B cell (primary cell): ENCODE data around the gene RASA3. TPM values are rescaled to one million over a fixed set of nuclear protein-coding genes. Genes with fewer than 3 reads are reported as not detected.

Experiments used
- ATAC-seq: fragments of 200-7000 bp; cut with Tn5 transposase; one replicate; pipeline ENCODE4 v1.10.0; 2021; ENCODE audit warnings: low read depth, mild to moderate bottlenecking, moderate number of reproducible peaks, moderate library complexity
- CTCF ChIA-PET: fragments of 350-600 bp; sonication (Branson Sonifier 250); formaldehyde crosslinking; loops from one replicate; lab custom pipeline; 2021; ENCODE audit warnings: antibody characterized with exemption, inconsistent platforms; lab: Charles Lee
- POLR2A ChIA-PET: fragments of 350-600 bp; sonication (Branson Sonifier 250); formaldehyde crosslinking; loops from one replicate; lab custom pipeline; 2021; ENCODE audit warnings: antibody characterized with exemption; lab: Charles Lee
- DNase-seq: peaks from one replicate; pipeline ENCODE4 v3.0.0; 2013
- H2AFZ ChIP-seq: 2 replicates; pipeline ENCODE4 v1.6.1; 2012; ENCODE audit warnings: mild to moderate bottlenecking, low read depth, low read length; ENCODE audit not compliant: insufficient read depth, poor library complexity, severe bottlenecking
- H3K27ac ChIP-seq, 2 donors: 1 replicate in 1 of 2; 2 replicates in 1 of 2; pipeline ENCODE4 v1.5.1; 2012 to 2013; ENCODE audit warnings: low read length in 2 of 2, mild to moderate bottlenecking in 2 of 2, moderate library complexity in 1 of 2
- H3K27me3 ChIP-seq, 4 experiments: fragments of 200-600 bp in 1 of 4; sonication (generic) in 1 of 4; replicated peaks in 1 of 4; 1 replicate in 2 of 4; 2 replicates in 2 of 4; pipeline versions ENCODE4 v1.6.1 to v1.7.0; 2013 to 2016; ENCODE audit warnings: low read length in 3 of 4, mild to moderate bottlenecking in 2 of 4, mixed read lengths in 1 of 4, moderate library complexity in 1 of 4; ENCODE audit not compliant: insufficient read depth in 4 of 4, control insufficient read depth in 3 of 4; ENCODE audit errors: control extremely low read depth in 1 of 4
- H3K36me3 ChIP-seq, 2 experiments: replicated peaks in 1 of 2; 1 replicate in 1 of 2; 2 replicates in 1 of 2; pipeline versions ENCODE4 v1.6.1 to v1.7.1; 2013; ENCODE audit warnings: low read length in 1 of 2; ENCODE audit not compliant: insufficient read depth in 2 of 2, control insufficient read depth in 1 of 2; ENCODE audit errors: control extremely low read depth in 1 of 2, extremely low read depth in 1 of 2
- H3K4me1 ChIP-seq, 2 donors: fragments of 200-600 bp in 1 of 2; sonication (generic) in 1 of 2; 1 replicate in 1 of 2; 2 replicates in 1 of 2; pipeline versions ENCODE4 v1.5.1 to v1.6.1; 2013 to 2017; ENCODE audit warnings: low read length in 2 of 2; ENCODE audit not compliant: control insufficient read depth in 2 of 2, insufficient read depth in 2 of 2
- H3K4me2 ChIP-seq: replicated peaks from 2 replicates; pipeline ENCODE3; 2012; ENCODE audit warnings: mild to moderate bottlenecking, low read depth, low read length; ENCODE audit not compliant: poor library complexity, severe bottlenecking
- H3K4me3 ChIP-seq, 5 experiments: fragments of 200-600 bp in 1 of 5; sonication (generic) in 1 of 5; 1 replicate in 3 of 5; 2 replicates in 2 of 5; pipeline versions ENCODE4 v1.5.1 to v1.7.0; 2011 to 2016; ENCODE audit warnings: low read length in 4 of 5, mild to moderate bottlenecking in 4 of 5, low read depth in 2 of 5, control low read depth in 1 of 5, moderate library complexity in 1 of 5; ENCODE audit not compliant: insufficient read depth in 1 of 5; ENCODE audit errors: control extremely low read depth in 1 of 5, extremely low read depth in 1 of 5
- H3K79me2 ChIP-seq: fragments of 200-600 bp; sonication (generic); one replicate; pipeline ENCODE4 v1.6.0; 2016; ENCODE audit warnings: low read length; ENCODE audit not compliant: control insufficient read depth, insufficient read depth
- H3K9ac ChIP-seq: fragments of 200-600 bp; sonication (generic); 2 replicates; pipeline ENCODE4 v1.6.1; 2017; ENCODE audit warnings: mild to moderate bottlenecking, low read length, moderate library complexity
- H3K9me3 ChIP-seq, 3 donors: one replicate each; pipeline versions ENCODE4 v1.6.1 to v1.7.1; 2013; ENCODE audit warnings: low read length in 2 of 3; ENCODE audit not compliant: control insufficient read depth in 2 of 3, insufficient read depth in 1 of 3; ENCODE audit errors: control extremely low read depth in 1 of 3
- H4K20me1 ChIP-seq: 2 replicates; pipeline ENCODE4 v1.6.0; 2012; ENCODE audit warnings: mild to moderate bottlenecking, low read length; ENCODE audit not compliant: insufficient read depth, control insufficient read depth, poor library complexity, severe bottlenecking
- H3K27ac Mint-ChIP-seq: one replicate; pipeline ENCODE4 v1.8.0; 2021; ENCODE audit warnings: mixed read lengths
- H3K27me3 Mint-ChIP-seq: one replicate; pipeline ENCODE4 v1.8.0; 2021; ENCODE audit warnings: mixed read lengths
- H3K4me1 Mint-ChIP-seq: one replicate; pipeline ENCODE4 v1.8.0; 2021; ENCODE audit warnings: mixed read lengths
- H3K4me3 Mint-ChIP-seq: one replicate; pipeline ENCODE4 v1.8.0; 2021; ENCODE audit warnings: mixed read lengths
- H3K9me3 Mint-ChIP-seq: one replicate; pipeline ENCODE4 v1.8.0; 2022; ENCODE audit warnings: mixed read lengths; ENCODE audit not compliant: insufficient read depth
- EZH2 ChIP-seq: IDR thresholded peaks from 2 replicates; pipeline ENCODE4 v1.6.1; 2012; ENCODE audit warnings: borderline replicate concordance, low read depth, mild to moderate bottlenecking, moderate library complexity, low read length; ENCODE audit not compliant: insufficient read depth, poor library complexity, severe bottlenecking
- WGBS: methylation state at CpG from one replicate; pipeline ENCODE4 v1.1.5; 2013; ENCODE audit warnings: missing lambda C conversion rate; ENCODE audit not compliant: insufficient coverage; 5-methylcytosine and 5-hydroxymethylcytosine counted together
- intact Hi-C: fragments of 100-400 bp; cut with micrococcal nuclease; formaldehyde crosslinking; loops from one replicate; pipeline ENCODE4 v1.10.0; 2022
- polyA plus RNA-seq: library from polyadenylated mRNA; depleted of rRNA; stranded (reverse); fragments of >200 nt; gene quantifications from 2 replicates; pipeline ENCODE4 v1.2.3, GENCODE V29; 2012
- total RNA-seq, 2 donors: library from RNA; stranded (reverse); fragments of 120-200 nt in 1 of 2; gene quantifications; 1 replicate in 1 of 2; 2 replicates in 1 of 2; pipeline versions ENCODE4 v1.2.3 to v1.2.4, GENCODE V29; 2013 to 2022
- TF ChIP-seq, protein P1 (sequence below): fragments of 200-600 bp; IDR thresholded peaks from one replicate; pipeline ENCODE4 v1.8.0; 2022; ENCODE audit warnings: antibody characterized with exemption, mild to moderate bottlenecking

The RASA3 gene
- total and polyA plus RNA-seq, 2 donors (not counting 1 experiment from before 2014, with no cell fraction given): 54.2 to 87.4 TPM

DNA sequence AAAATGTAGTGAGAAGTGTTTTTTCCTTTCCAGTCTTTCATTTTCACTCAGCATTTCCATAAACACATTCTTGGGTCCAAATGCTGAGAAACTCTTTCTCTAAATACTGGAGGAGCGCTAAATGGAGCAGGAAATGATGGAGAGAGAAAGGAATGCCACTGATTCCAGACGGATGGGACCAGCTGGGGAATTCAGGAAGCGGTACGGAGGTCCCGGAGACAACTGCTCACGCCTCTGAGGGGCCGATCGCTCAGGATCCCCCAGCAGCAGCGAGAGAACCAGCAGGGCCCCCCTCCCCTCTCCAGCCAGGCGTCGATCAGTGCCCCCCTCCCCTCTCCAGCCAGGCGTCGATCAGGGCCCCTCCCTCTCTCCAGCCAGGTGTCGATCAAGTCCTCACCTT lies 13.2 kb downstream of the RASA3 start:
- H3K9me3 Mint-ChIP-seq: no peaks in the 10 kb centered on the region
- no peak overlapping the region for H3K4me3 Mint-ChIP-seq
- DNase-seq: no peak
- Histone ChIP-seq H3K9me3 (no peaks in the 10 kb centered on the region), H2AFZ (no peak overlapping the region), H4K20me1 (peaks cover 92% of the 10 kb centered on the region), H3K4me1 (peaks cover 21 to 51% of the 10 kb centered on the region in 2 donors), H3K9ac (no peak overlapping the region), H3K27ac (peak overlapping the region; percentile 5 to 33), H3K79me2 (peaks cover 80% of the 10 kb centered on the region), H3K36me3 (peaks cover 0 to 14% of the 10 kb centered on the region in 2 experiments), H3K4me2 (peak overlapping the region; percentile 48), H3K27me3 (no peaks in the 10 kb centered on the region), H3K4me3 (no peak overlapping the region)
- peaks cover 54% of the 10 kb centered on the region for H3K4me1 Mint-ChIP-seq
- WGBS: 36% methylated on average over 5 of the region's 14 CpGs
- H3K27me3 Mint-ChIP-seq: no peaks in the 10 kb centered on the region
- intact Hi-C loops: no loop called here
- no peak for ATAC-seq
- POLR2A ChIA-PET: interaction anchor here (0.6 kb wide), 1 partner anchor 8 kb away, joined by 3 read pairs; no protein-coding TSS in a partner anchor
- H3K27ac Mint-ChIP-seq: peak overlapping the region; percentile 48
- TF ChIP-seq EZH2: no peak
- TF ChIP-seq, protein P1, sequence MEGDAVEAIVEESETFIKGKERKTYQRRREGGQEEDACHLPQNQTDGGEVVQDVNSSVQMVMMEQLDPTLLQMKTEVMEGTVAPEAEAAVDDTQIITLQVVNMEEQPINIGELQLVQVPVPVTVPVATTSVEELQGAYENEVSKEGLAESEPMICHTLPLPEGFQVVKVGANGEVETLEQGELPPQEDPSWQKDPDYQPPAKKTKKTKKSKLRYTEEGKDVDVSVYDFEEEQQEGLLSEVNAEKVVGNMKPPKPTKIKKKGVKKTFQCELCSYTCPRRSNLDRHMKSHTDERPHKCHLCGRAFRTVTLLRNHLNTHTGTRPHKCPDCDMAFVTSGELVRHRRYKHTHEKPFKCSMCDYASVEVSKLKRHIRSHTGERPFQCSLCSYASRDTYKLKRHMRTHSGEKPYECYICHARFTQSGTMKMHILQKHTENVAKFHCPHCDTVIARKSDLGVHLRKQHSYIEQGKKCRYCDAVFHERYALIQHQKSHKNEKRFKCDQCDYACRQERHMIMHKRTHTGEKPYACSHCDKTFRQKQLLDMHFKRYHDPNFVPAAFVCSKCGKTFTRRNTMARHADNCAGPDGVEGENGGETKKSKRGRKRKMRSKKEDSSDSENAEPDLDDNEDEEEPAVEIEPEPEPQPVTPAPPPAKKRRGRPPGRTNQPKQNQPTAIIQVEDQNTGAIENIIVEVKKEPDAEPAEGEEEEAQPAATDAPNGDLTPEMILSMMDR: no peak
- CTCF ChIA-PET: interaction anchor here (0.9 to 1.6 kb wide), 2 partner anchors 9 to 107 kb away, joined by 3 to 4 read pairs; no protein-coding TSS in a partner anchor

DNA sequence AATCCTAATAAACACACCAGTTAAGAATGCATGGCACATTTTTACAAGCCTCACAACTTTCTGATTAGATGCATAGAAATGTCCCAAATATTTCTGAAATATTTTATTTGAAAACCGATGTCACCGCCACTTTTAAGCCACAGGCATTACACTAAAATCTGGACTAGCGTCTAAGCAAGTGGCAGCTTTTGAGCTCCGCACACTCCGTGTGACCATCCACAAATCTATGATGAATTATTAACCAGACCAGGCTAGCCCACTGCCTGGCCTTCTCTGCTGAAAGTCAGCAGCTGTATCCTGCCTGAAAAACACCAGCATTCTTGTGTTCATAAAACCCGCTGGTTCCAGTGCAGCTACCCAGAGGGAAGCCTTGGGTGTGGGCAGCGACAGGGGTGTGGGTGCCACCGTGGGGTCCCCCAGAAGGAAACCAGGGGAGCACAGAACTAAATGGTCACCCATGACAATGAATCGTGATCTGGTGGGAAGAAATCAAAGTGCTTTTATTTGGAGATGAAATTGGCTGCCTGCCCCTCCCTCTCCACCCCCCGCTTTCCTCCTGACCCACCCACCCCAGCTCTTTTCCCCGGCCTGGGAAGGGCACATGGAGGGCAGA lies 13.8 kb downstream of the RASA3 start:
- DNase-seq (no peak), ATAC-seq (no peak)
- Mint-ChIP-seq H3K27me3 (no peaks in the 10 kb centered on the region), H3K9me3 (no peaks in the 10 kb centered on the region), H3K4me3 (peak overlapping the region; percentile 32), H3K4me1 (peaks cover 53% of the 10 kb centered on the region), H3K27ac (peak overlapping the region; percentile 74)
- intact Hi-C loops: no loop called here
- peaks cover 23 to 53% of the 10 kb centered on the region in 2 donors for H3K4me1 ChIP-seq
- no peaks in the 10 kb centered on the region for H3K9me3 ChIP-seq
- POLR2A ChIA-PET: interaction anchor here (0.6 kb wide), 1 partner anchor 9 kb away, joined by 3 read pairs; no protein-coding TSS in a partner anchor
- H3K9ac ChIP-seq: no peak overlapping the region
- H3K27ac ChIP-seq: peak overlapping the region in 1 of 2 donors; percentile 5
- peaks cover 92% of the 10 kb centered on the region for H4K20me1 ChIP-seq
- peak overlapping the region; percentile 48 for H3K4me2 ChIP-seq
- H2AFZ ChIP-seq: no peak overlapping the region
- peaks cover 79% of the 10 kb centered on the region for H3K79me2 ChIP-seq
- peaks cover 2 to 14% of the 10 kb centered on the region in 2 experiments for H3K36me3 ChIP-seq
- CTCF ChIA-PET: interaction anchor here (0.9 to 1.6 kb wide), 2 partner anchors 9 to 108 kb away, joined by 3 to 4 read pairs; no protein-coding TSS in a partner anchor
- TF ChIP-seq, protein P1: no peak
- TF ChIP-seq EZH2: no peak
- H3K4me3 ChIP-seq: no peak overlapping the region
- H3K27me3 ChIP-seq: no peaks in the 10 kb centered on the region
- WGBS: 63% methylated on average over 6 of the region's 11 CpGs
